CMK (cell line): ENCODE measurements around the gene NAA50.

Experiments used
- DNase-seq: peaks from one replicate; pipeline ENCODE4 v3.0.0-alpha.2; 2010; ENCODE audit warnings: low read depth

The NAA50 gene

GRCh38 chr3:113745756-113746547 is at the start of gene NAA50:
TSS of gene NAA50 (minus strand) at chr3:113746249. CDS start at chr3:113745949, 300 bp downstream.
- DNase-seq: peak; percentile 68

- DNase-seq: no peak
Observed at GRCh38 chr3:113795693-113796092, 49.6 kb upstream of the NAA50 start.

GRCh38 chr3:113794526-113794925 is 48.5 kb upstream of the NAA50 start:
- DNase-seq: no peak

GRCh38 chr3:113791381-113791780 is 45.3 kb upstream of the NAA50 start:
- DNase-seq: no peak

- no peak for DNase-seq
Observed at GRCh38 chr3:113783980-113784379, 37.9 kb upstream of the NAA50 start.

GRCh38 chr3:113783463-113783862 is 37.4 kb upstream of the NAA50 start:
- no peak for DNase-seq

GRCh38 chr3:113776564-113776963 is 30.5 kb upstream of the NAA50 start:
- DNase-seq: no peak

GRCh38 chr3:113775516-113775915 is 29.5 kb upstream of the NAA50 start:
- no peak for DNase-seq

- no peak for DNase-seq
Observed at GRCh38 chr3:113773381-113773780, 27.3 kb upstream of the NAA50 start.

GRCh38 chr3:113771993-113772392 is 25.9 kb upstream of the NAA50 start:
- DNase-seq: no peak

GRCh38 chr3:113769551-113769950 is 23.5 kb upstream of the NAA50 start:
- no peak for DNase-seq

GRCh38 chr3:113764698-113765097 is 18.6 kb upstream of the NAA50 start:
- no peak for DNase-seq

- no peak for DNase-seq
Observed at GRCh38 chr3:113758389-113759024, 12.5 kb upstream of the NAA50 start.

- DNase-seq: no peak
Observed at GRCh38 chr3:113754494-113755159, 8.6 kb upstream of the NAA50 start.

- no peak for DNase-seq
Observed at GRCh38 chr3:113753376-113753985, 7.4 kb upstream of the NAA50 start.

- no peak for DNase-seq
Observed at GRCh38 chr3:113751141-113751540, 5.1 kb upstream of the NAA50 start.

- DNase-seq: no peak
Observed at GRCh38 chr3:113747283-113748046, 1.4 kb upstream of the NAA50 start.

GRCh38 chr3:113746548-113747282 is 666 bp upstream of the NAA50 start, which contains the start of gene ATP6V1A:
TSS of gene ATP6V1A (plus strand) at chr3:113747035. CDS start at chr3:113778754, 31,719 bp downstream.
- DNase-seq: peak; percentile 33

GRCh38 chr3:113744941-113745755 is 901 bp downstream of the NAA50 start:
- DNase-seq: peak; percentile 56

GRCh38 chr3:113743006-113743630 is 2.9 kb downstream of the NAA50 start:
- DNase-seq: no peak
